ENCODE results near the gene KRTAP10-7. TPM values are rescaled to one million over a fixed set of nuclear protein-coding genes. Genes with fewer than 3 reads are reported as not detected.

Gene KRTAP10-7
- total and polyA plus RNA-seq, 7 donors, result not detected

GRCh38 chr21:44583800-44584147, 16.6 kb upstream of the KRTAP10-7 start:
- H3K4me1 ChIP-seq, result no peaks in the 10 kb centered on the region
- H3K36me3 ChIP-seq, result no peaks in the 10 kb centered on the region
- H3K9me3 ChIP-seq, result peaks cover 0 to 7% (median 3%) of the 10 kb centered on the region in 4 donors
- no peak for DNase-seq
- no peak overlapping the region for H3K27ac ChIP-seq
- H3K4me3 ChIP-seq, result no peak overlapping the region
- H3K27me3 ChIP-seq, result peaks cover 0 to 30% (median 13%) of the 10 kb centered on the region in 3 donors
- TF ChIP-seq EP300 (IDR thresholded peaks at IDR 0.05) (no peak), POLR2A (IDR thresholded peaks at IDR 0.05) (no peak), CTCF (IDR thresholded peaks at IDR 0.05) (no peak), POLR2AphosphoS5 (IDR thresholded peaks at IDR 0.05) (no peak)
- 66 to 79% methylated on average over 6 of the region's 6 CpGs for WGBS, 2 donors
- intact Hi-C loops (cut with DNase I), result no loop called here

- intact Hi-C loops (cut with DNase I), result no loop called here
- H3K9me3 ChIP-seq, result peaks cover 0 to 6% (median 1%) of the 10 kb centered on the region in 4 donors
- no peak for TF ChIP-seq EP300 (IDR thresholded peaks at IDR 0.05)
- no peak for TF ChIP-seq POLR2AphosphoS5 (IDR thresholded peaks at IDR 0.05)
- TF ChIP-seq CTCF (IDR thresholded peaks at IDR 0.05), result no peak
- no peak for TF ChIP-seq POLR2A (IDR thresholded peaks at IDR 0.05)
- no peaks in the 10 kb centered on the region for H3K4me1 ChIP-seq
- no peak for DNase-seq
- no peaks in the 10 kb centered on the region for H3K36me3 ChIP-seq
- peaks cover 0 to 49% (median 32%) of the 10 kb centered on the region in 3 donors for H3K27me3 ChIP-seq
- H3K27ac ChIP-seq, result no peak overlapping the region
- 77 to 86% methylated on average over 3 of the region's 3 CpGs for WGBS, 2 donors
- no peak overlapping the region for H3K4me3 ChIP-seq
These were observed 14.5 kb upstream of the KRTAP10-7 start for GRCh38 chr21:44585892-44586291.

- H3K27me3 ChIP-seq, result peaks cover 0 to 63% (median 30%) of the 10 kb centered on the region in 3 donors
- WGBS, 2 donors, result 90 to 94% methylated on average over 2 of the region's 2 CpGs
- intact Hi-C loops (cut with DNase I), result no loop called here
These were observed 11.3 kb upstream of the KRTAP10-7 start for GRCh38 chr21:44589094-44589493.

GRCh38 chr21:44589586-44590305, 10.7 kb upstream of the KRTAP10-7 start:
- no peak for DNase-seq
- TF ChIP-seq POLR2A (IDR thresholded peaks at IDR 0.05) (no peak), EP300 (IDR thresholded peaks at IDR 0.05) (no peak), CTCF (IDR thresholded peaks at IDR 0.05) (no peak), POLR2AphosphoS5 (IDR thresholded peaks at IDR 0.05) (no peak)
- Histone ChIP-seq H3K9me3 (no peaks in the 10 kb centered on the region), H3K27ac (no peak overlapping the region), H3K27me3 (peaks cover 0 to 59% (median 30%) of the 10 kb centered on the region in 3 donors), H3K4me1 (no peaks in the 10 kb centered on the region), H3K4me3 (no peak overlapping the region), H3K36me3 (no peaks in the 10 kb centered on the region)
- WGBS, 2 donors, result 74 to 80% methylated on average over 24 of the region's 24 CpGs
- intact Hi-C loops (cut with DNase I), result no loop called here

More at GRCh38 chr21:44589094-44589493, 11.3 kb upstream of the KRTAP10-7 start:
- H3K27ac ChIP-seq, result no peak overlapping the region
- no peak overlapping the region for H3K4me3 ChIP-seq
- TF ChIP-seq EP300 (IDR thresholded peaks at IDR 0.05) (no peak), CTCF (IDR thresholded peaks at IDR 0.05) (no peak), POLR2A (IDR thresholded peaks at IDR 0.05) (no peak), POLR2AphosphoS5 (IDR thresholded peaks at IDR 0.05) (no peak)
- H3K9me3 ChIP-seq, result no peaks in the 10 kb centered on the region
- no peaks in the 10 kb centered on the region for H3K4me1 ChIP-seq
- no peak for DNase-seq
- H3K36me3 ChIP-seq, result no peaks in the 10 kb centered on the region
